Measurements from ENCODE around the gene FASN. TPM values are rescaled to one million over a fixed set of nuclear protein-coding genes. Genes with fewer than 3 reads are reported as not detected.

FASN gene
- total RNA-seq, 1 experiment from 2014 or later = 372 TPM

GRCh38 chr17:82127704-82128103, 29.7 kb upstream of the FASN start:
- H3K9me3 Mint-ChIP-seq (ENCODE audit: low read depth, unreplicated experiment) = no peaks in the 10 kb centered on the region
- H3K4me3 Mint-ChIP-seq (ENCODE audit: low read depth, unreplicated experiment) = no peak overlapping the region
- H3K27me3 Mint-ChIP-seq (ENCODE audit: unreplicated experiment) = no peaks in the 10 kb centered on the region
- CTCF ChIA-PET = no interaction called here
- TF ChIP-seq CTCF (IDR thresholded peaks at IDR 0.05; ENCODE audit: unreplicated experiment) = no peak
- peaks cover 5% of the 10 kb centered on the region for H3K36me3 Mint-ChIP-seq (ENCODE audit: insufficient read depth, unreplicated experiment)
- intact Hi-C loops (cut with micrococcal nuclease; ENCODE audit: unreplicated experiment) = no loop called here
- H3K4me1 Mint-ChIP-seq (ENCODE audit: low read depth, unreplicated experiment) = no peaks in the 10 kb centered on the region
- no TSS peak for BruUV-seq (replicated peaks)
- no peak for DNase-seq
- H3K27ac Mint-ChIP-seq (ENCODE audit: unreplicated experiment) = no peak overlapping the region

GRCh38 chr17:82127315-82127595, 29.2 kb upstream of the FASN start:
- Mint-ChIP-seq H3K36me3 (ENCODE audit: insufficient read depth, unreplicated experiment) (peaks cover 5% of the 10 kb centered on the region), H3K27me3 (ENCODE audit: unreplicated experiment) (no peaks in the 10 kb centered on the region), H3K4me3 (ENCODE audit: low read depth, unreplicated experiment) (no peak overlapping the region), H3K4me1 (ENCODE audit: low read depth, unreplicated experiment) (no peaks in the 10 kb centered on the region), H3K9me3 (ENCODE audit: low read depth, unreplicated experiment) (no peaks in the 10 kb centered on the region), H3K27ac (ENCODE audit: unreplicated experiment) (no peak overlapping the region)
- intact Hi-C loops (cut with micrococcal nuclease; ENCODE audit: unreplicated experiment) = no loop called here
- DNase-seq = no peak
- TF ChIP-seq CTCF (IDR thresholded peaks at IDR 0.05; ENCODE audit: unreplicated experiment) = no peak
- no TSS peak for BruUV-seq (replicated peaks)
- CTCF ChIA-PET = interaction anchor here (0.6 kb wide), 1 partner anchor 9 kb away, joined by 4 read pairs; no protein-coding TSS in a partner anchor

- no peak for DNase-seq
- Mint-ChIP-seq H3K36me3 (ENCODE audit: insufficient read depth, unreplicated experiment) (peaks cover 8% of the 10 kb centered on the region), H3K27ac (ENCODE audit: unreplicated experiment) (no peak overlapping the region), H3K4me1 (ENCODE audit: low read depth, unreplicated experiment) (no peaks in the 10 kb centered on the region), H3K4me3 (ENCODE audit: low read depth, unreplicated experiment) (no peak overlapping the region), H3K9me3 (ENCODE audit: low read depth, unreplicated experiment) (no peaks in the 10 kb centered on the region), H3K27me3 (ENCODE audit: unreplicated experiment) (no peaks in the 10 kb centered on the region)
- intact Hi-C loops (cut with micrococcal nuclease; ENCODE audit: unreplicated experiment) = no loop called here
- no peak for TF ChIP-seq CTCF (IDR thresholded peaks at IDR 0.05; ENCODE audit: unreplicated experiment)
- CTCF ChIA-PET = interaction anchor here (0.6 to 0.7 kb wide), 2 partner anchors 10 to 109 kb away, joined by 3 to 4 read pairs; no protein-coding TSS in a partner anchor
- BruUV-seq (replicated peaks) = no TSS peak
Observed at GRCh38 chr17:82126556-82127314, 28.7 kb upstream of the FASN start.

GRCh38 chr17:82124101-82124500, 26.1 kb upstream of the FASN start:
- H3K9me3 Mint-ChIP-seq (ENCODE audit: low read depth, unreplicated experiment) = no peaks in the 10 kb centered on the region
- H3K27me3 Mint-ChIP-seq (ENCODE audit: unreplicated experiment) = no peaks in the 10 kb centered on the region
- H3K4me1 Mint-ChIP-seq (ENCODE audit: low read depth, unreplicated experiment) = no peaks in the 10 kb centered on the region
- no peak overlapping the region for H3K4me3 Mint-ChIP-seq (ENCODE audit: low read depth, unreplicated experiment)
- intact Hi-C loops (cut with micrococcal nuclease; ENCODE audit: unreplicated experiment) = no loop called here
- no peak overlapping the region for H3K27ac Mint-ChIP-seq (ENCODE audit: unreplicated experiment)
- CTCF ChIA-PET = interaction anchor here (0.6 to 1.4 kb wide), 2 partner anchors 18 to 134 kb away, joined by 3 to 5 read pairs; no protein-coding TSS in a partner anchor
- peaks cover 15% of the 10 kb centered on the region for H3K36me3 Mint-ChIP-seq (ENCODE audit: insufficient read depth, unreplicated experiment)
- no peak for DNase-seq
- TF ChIP-seq CTCF (IDR thresholded peaks at IDR 0.05; ENCODE audit: unreplicated experiment) = no peak
- no TSS peak for BruUV-seq (replicated peaks)
